NCI-H748 (cell line): ENCODE measurements around the gene ENTPD6.

Experiments
- DNase-seq: peaks from one replicate; lab custom pipeline; 2025; ENCODE audit not compliant: unreplicated experiment; lab: John Stamatoyannopoulos, UW

ENTPD6 gene

GRCh38 chr20:25207960-25208534 is 12.5 kb downstream of the ENTPD6 start:
- no peak for DNase-seq

- DNase-seq, result no peak
These were observed 13.9 kb downstream of the ENTPD6 start for GRCh38 chr20:25209400-25209799.

GRCh38 chr20:25209911-25210310 is 14.4 kb downstream of the ENTPD6 start:
- no peak for DNase-seq

- DNase-seq, result no peak
These were observed 15.8 kb downstream of the ENTPD6 start for GRCh38 chr20:25211273-25211672.

- no peak for DNase-seq
These were observed 16.7 kb downstream of the ENTPD6 start for GRCh38 chr20:25212242-25212641.

GRCh38 chr20:25213566-25214425 is 18.3 kb downstream of the ENTPD6 start:
- DNase-seq, result no peak

GRCh38 chr20:25214426-25214790 is 18.9 kb downstream of the ENTPD6 start:
- no peak for DNase-seq

GRCh38 chr20:25214819-25215218 is 19.3 kb downstream of the ENTPD6 start:
- DNase-seq, result no peak

- no peak for DNase-seq
These were observed 20.0 kb downstream of the ENTPD6 start for GRCh38 chr20:25215521-25215920.

- DNase-seq, result no peak
These were observed 20.9 kb downstream of the ENTPD6 start for GRCh38 chr20:25216199-25216945.

GRCh38 chr20:25217161-25218108 is 21.9 kb downstream of the ENTPD6 start:
- no peak for DNase-seq

- DNase-seq, result no peak
These were observed 22.6 kb downstream of the ENTPD6 start for GRCh38 chr20:25218109-25218486.

- no peak for DNase-seq
These were observed 23.0 kb downstream of the ENTPD6 start for GRCh38 chr20:25218492-25218891.

- no peak for DNase-seq
These were observed 23.9 kb downstream of the ENTPD6 start for GRCh38 chr20:25219365-25219764.

GRCh38 chr20:25220021-25220730 is 24.7 kb downstream of the ENTPD6 start:
- no peak for DNase-seq

GRCh38 chr20:25220810-25221591 is 25.5 kb downstream of the ENTPD6 start:
- no peak for DNase-seq

- no peak for DNase-seq
These were observed 26.3 kb downstream of the ENTPD6 start for GRCh38 chr20:25221592-25222460.

GRCh38 chr20:25222461-25223178 is 27.1 kb downstream of the ENTPD6 start:
- no peak for DNase-seq
